Measurements from ENCODE around the gene TMEM182.

TMEM182 gene

DNA sequence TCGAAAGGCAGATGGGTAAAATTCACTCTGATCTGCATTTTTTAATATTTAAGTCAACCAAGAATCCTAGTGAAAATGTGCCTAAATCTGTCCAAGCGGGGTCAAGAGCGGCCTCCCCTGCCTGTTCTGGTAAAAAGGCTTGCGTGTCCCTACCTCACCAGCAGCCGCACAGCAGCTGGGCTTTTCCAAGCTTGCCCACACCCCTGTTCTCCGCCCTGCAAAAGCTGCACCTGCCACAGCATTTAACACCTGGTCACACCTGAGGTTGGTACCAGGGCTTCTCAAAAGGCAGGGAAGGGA, 25.8 kb upstream of the TMEM182 start:
- H3K79me2 ChIP-seq (ENCODE audit: low read length) = peaks cover 18% of the 10 kb centered on the region

DNA sequence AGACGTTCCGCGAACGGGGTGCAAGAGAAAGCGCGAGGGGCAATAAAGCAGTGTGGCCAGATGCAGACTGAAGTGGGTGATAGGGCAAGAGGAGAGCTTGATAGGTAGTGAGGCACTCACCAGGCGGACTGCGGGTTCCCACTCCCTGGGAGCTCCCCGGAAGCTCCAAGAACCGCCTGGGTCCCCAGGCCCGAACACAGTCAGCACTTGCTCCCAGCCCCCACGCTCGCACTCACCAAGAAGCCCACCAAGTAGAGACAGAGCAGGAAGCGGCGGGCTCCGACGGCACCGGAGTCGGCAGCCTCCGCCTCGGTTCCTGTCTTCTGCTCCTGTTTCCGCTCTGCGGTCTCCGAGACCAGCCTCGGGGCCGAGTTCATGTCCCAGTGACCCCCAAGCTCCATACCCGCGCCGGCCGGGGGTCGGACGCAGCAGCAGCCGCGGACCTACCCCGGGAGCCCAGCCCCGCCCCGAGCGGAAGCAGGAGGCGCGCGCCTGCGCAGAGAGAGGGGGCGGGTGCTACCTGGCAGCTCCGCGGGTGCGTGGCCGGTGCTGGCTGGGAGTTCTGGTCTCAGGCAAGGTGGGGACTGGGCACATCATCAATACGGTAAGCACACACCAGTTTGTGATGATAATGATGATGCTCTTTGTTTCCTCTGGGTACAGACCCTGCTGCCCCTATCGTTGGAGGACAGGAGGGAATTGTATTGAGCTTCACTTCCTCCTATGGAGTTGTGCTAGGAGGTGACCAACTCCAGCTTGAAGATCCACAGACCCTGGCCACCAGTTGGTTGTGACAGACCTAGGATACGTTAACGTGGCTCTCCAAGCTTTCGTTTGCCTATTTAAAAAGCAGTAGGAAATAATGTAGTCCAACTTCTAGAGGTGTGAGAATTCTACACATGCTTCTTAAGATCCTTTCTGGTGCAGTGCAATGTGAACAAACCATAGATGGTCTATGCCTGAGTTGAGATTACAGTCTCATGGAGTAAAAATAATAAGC, 25.1 kb upstream of the TMEM182 start:
- Histone ChIP-seq H3K9ac (ENCODE audit: low read length) (peak overlapping the region; percentile 85), H3K79me2 (ENCODE audit: low read length) (peaks cover 18% of the 10 kb centered on the region), H3K27ac (ENCODE audit: low read length) (peak overlapping the region; percentile 10; the same call in 1 of the 2 replicates), H3K4me2 (ENCODE audit: low read length) (peak overlapping the region; percentile 92), H3K4me3 (ENCODE audit: low read length) (peak overlapping the region; percentile 97), H3K4me1 (ENCODE audit: low read length) (peaks cover 14% of the 10 kb centered on the region), H2AFZ (ENCODE audit: low read depth, low read length) (peak overlapping the region; percentile 98), H3K36me3 (replicated peaks; ENCODE audit: low read depth, low read length) (peaks cover 3% of the 10 kb centered on the region), H4K20me1 (ENCODE audit: insufficient read depth, low read length) (no peaks in the 10 kb centered on the region), H3K9me3 (ENCODE audit: insufficient read depth, low read length) (no peaks in the 10 kb centered on the region), H3K27me3 (ENCODE audit: low read depth, low read length) (no peaks in the 10 kb centered on the region)
- TF ChIP-seq CTCF (IDR thresholded peaks at IDR 0.05; ENCODE audit: low read depth, low read length) = no peak
- TF ChIP-seq EZH2phosphoT487 (IDR thresholded peaks at IDR 0.05; ENCODE audit: low read depth) = no peak

More for the DNA sequence above, 25.8 kb upstream of the TMEM182 start:
- no peaks in the 10 kb centered on the region for H3K9me3 ChIP-seq (ENCODE audit: insufficient read depth, low read length)
- peak overlapping the region; percentile 92 for H3K4me2 ChIP-seq (ENCODE audit: low read length)
- H3K4me3 ChIP-seq (ENCODE audit: low read length) = peak overlapping the region; percentile 97
- peak overlapping the region; percentile 98 for H2AFZ ChIP-seq (ENCODE audit: low read depth, low read length)
- H4K20me1 ChIP-seq (ENCODE audit: insufficient read depth, low read length) = no peaks in the 10 kb centered on the region
- H3K36me3 ChIP-seq (replicated peaks; ENCODE audit: low read depth, low read length) = peaks cover 3% of the 10 kb centered on the region
- no peak for TF ChIP-seq CTCF (IDR thresholded peaks at IDR 0.05; ENCODE audit: low read depth, low read length)
- TF ChIP-seq EZH2phosphoT487 (IDR thresholded peaks at IDR 0.05; ENCODE audit: low read depth) = no peak
- peak overlapping the region; percentile 85 for H3K9ac ChIP-seq (ENCODE audit: low read length)
- no peaks in the 10 kb centered on the region for H3K27me3 ChIP-seq (ENCODE audit: low read depth, low read length)
- H3K27ac ChIP-seq (ENCODE audit: low read length) = no peak overlapping the region
- H3K4me1 ChIP-seq (ENCODE audit: low read length) = peaks cover 16% of the 10 kb centered on the region

- Histone ChIP-seq H3K4me3 (ENCODE audit: low read length) (peak overlapping the region; percentile 97), H3K27me3 (ENCODE audit: low read depth, low read length) (no peaks in the 10 kb centered on the region), H2AFZ (ENCODE audit: low read depth, low read length) (peak overlapping the region; percentile 98), H3K36me3 (replicated peaks; ENCODE audit: low read depth, low read length) (no peaks in the 10 kb centered on the region), H4K20me1 (ENCODE audit: insufficient read depth, low read length) (no peaks in the 10 kb centered on the region), H3K4me1 (ENCODE audit: low read length) (peaks cover 14% of the 10 kb centered on the region), H3K27ac (ENCODE audit: low read length) (no peak overlapping the region), H3K79me2 (ENCODE audit: low read length) (peaks cover 18% of the 10 kb centered on the region), H3K9ac (ENCODE audit: low read length) (peak overlapping the region; percentile 85), H3K4me2 (ENCODE audit: low read length) (peak overlapping the region; percentile 92), H3K9me3 (ENCODE audit: insufficient read depth, low read length) (no peaks in the 10 kb centered on the region)
- TF ChIP-seq CTCF (IDR thresholded peaks at IDR 0.05; ENCODE audit: low read depth, low read length) (no peak), EZH2phosphoT487 (IDR thresholded peaks at IDR 0.05; ENCODE audit: low read depth) (no peak)
Measured at GRCh38 chr2:102737431-102737830, 24.4 kb upstream of the TMEM182 start.

DNA sequence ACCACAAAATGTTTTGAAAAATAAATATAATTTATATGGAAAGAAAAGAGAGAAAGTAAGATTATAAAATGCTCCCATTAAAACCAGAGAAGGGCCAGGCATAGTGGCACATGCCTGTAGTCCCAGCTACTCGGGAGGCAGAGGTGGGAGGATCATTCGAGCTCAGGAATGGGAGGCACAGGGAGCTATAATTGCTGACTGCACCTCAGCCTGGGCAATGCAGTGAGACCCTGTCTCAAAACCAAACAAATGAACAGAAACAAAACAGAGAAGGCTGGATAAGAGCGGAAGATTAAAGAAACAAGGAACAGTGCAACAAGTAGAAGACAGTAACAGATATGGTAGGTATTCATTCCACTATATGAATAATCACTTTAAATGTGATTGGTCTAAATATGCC, 18.6 kb upstream of the TMEM182 start:
- Histone ChIP-seq H3K27ac (ENCODE audit: low read length) (no peak overlapping the region), H3K4me3 (ENCODE audit: low read length) (no peak overlapping the region), H3K79me2 (ENCODE audit: low read length) (no peaks in the 10 kb centered on the region), H3K4me1 (ENCODE audit: low read length) (no peaks in the 10 kb centered on the region), H2AFZ (ENCODE audit: low read depth, low read length) (no peak overlapping the region), H3K4me2 (ENCODE audit: low read length) (no peak overlapping the region), H3K9me3 (ENCODE audit: insufficient read depth, low read length) (no peaks in the 10 kb centered on the region), H3K27me3 (ENCODE audit: low read depth, low read length) (no peaks in the 10 kb centered on the region), H3K9ac (ENCODE audit: low read length) (no peak overlapping the region), H3K36me3 (replicated peaks; ENCODE audit: low read depth, low read length) (no peaks in the 10 kb centered on the region), H4K20me1 (ENCODE audit: insufficient read depth, low read length) (no peaks in the 10 kb centered on the region)
- TF ChIP-seq EZH2phosphoT487 (IDR thresholded peaks at IDR 0.05; ENCODE audit: low read depth) = no peak
- TF ChIP-seq CTCF (IDR thresholded peaks at IDR 0.05; ENCODE audit: low read depth, low read length) = no peak

Measured in OCI-LY3 (cell line).